SK-N-MC (cell line): ENCODE measurements around the gene MYO16.

ENCODE experiments used
- DNase-seq: peaks from one replicate; pipeline ENCODE4 v3.0.0-alpha.2; 2011; ENCODE audit warnings: low read depth, low spot score
- H3K27ac ChIP-seq: fragments of 200-600 bp; sonication (generic); 2 replicates; pipeline ENCODE4 v1.5.1; 2016; ENCODE audit warnings: mixed run types
- H3K36me3 ChIP-seq: fragments of 200-600 bp; sonication (generic); 2 replicates; pipeline ENCODE4 v1.6.1; 2017; ENCODE audit warnings: antibody characterized with exemption, low read length, mixed read lengths; ENCODE audit not compliant: insufficient read depth
- H3K4me3 ChIP-seq: fragments of 200-600 bp; sonication (generic); 2 replicates; pipeline ENCODE4 v1.5.1; 2016
- H3K9ac ChIP-seq: fragments of 200-600 bp; sonication (generic); 2 replicates; pipeline ENCODE4 v1.8.0; 2017; ENCODE audit warnings: mixed run types, mixed read lengths; ENCODE audit not compliant: insufficient read length
- H3K9me3 ChIP-seq: fragments of 200-600 bp; sonication (generic); 2 replicates; pipeline ENCODE4 v1.6.1; 2017; ENCODE audit warnings: low read depth, mild to moderate bottlenecking, antibody characterized with exemption, low read length, moderate library complexity, mixed read lengths
- EZH2 ChIP-seq: fragments of 200-600 bp; sonication (generic); IDR thresholded peaks from one replicate; pipeline ENCODE4 v1.6.1; 2017; ENCODE audit warnings: antibody characterized with exemption
- FOXP2 ChIP-seq: optimal IDR thresholded peaks from 2 replicates; pipeline ENCODE3; 2011; ENCODE audit warnings: mild to moderate bottlenecking, moderate library complexity; ENCODE audit not compliant: insufficient read depth; ENCODE audit errors: extremely low read length, control extremely low read depth
- POLR2AphosphoS5 ChIP-seq: IDR thresholded peaks from 2 replicates; pipeline ENCODE4 v1.6.1; 2012; ENCODE audit warnings: mild to moderate bottlenecking, low read depth, low read length, borderline replicate concordance

Gene MYO16

DNA sequence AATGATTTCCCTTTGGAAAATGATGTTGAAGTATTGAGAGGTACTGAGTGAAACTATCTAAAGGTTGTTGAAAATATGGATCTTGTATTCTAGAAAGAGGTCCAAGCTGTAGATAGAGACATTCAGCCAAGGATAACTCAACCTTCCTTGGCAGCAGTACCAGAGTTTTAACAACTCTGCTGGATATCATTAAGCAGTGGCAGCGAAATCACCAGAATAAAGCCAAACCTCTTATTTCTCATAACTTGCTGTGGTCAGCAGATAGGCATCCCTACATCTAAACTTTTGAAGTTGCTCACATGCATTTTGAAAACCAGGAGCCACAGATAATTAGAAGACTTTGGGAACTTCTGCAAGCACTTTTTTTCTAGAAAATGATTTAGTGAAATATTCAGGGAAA, 597.2 kb downstream of the MYO16 start:
- no peak overlapping the region for H3K27ac ChIP-seq

DNA sequence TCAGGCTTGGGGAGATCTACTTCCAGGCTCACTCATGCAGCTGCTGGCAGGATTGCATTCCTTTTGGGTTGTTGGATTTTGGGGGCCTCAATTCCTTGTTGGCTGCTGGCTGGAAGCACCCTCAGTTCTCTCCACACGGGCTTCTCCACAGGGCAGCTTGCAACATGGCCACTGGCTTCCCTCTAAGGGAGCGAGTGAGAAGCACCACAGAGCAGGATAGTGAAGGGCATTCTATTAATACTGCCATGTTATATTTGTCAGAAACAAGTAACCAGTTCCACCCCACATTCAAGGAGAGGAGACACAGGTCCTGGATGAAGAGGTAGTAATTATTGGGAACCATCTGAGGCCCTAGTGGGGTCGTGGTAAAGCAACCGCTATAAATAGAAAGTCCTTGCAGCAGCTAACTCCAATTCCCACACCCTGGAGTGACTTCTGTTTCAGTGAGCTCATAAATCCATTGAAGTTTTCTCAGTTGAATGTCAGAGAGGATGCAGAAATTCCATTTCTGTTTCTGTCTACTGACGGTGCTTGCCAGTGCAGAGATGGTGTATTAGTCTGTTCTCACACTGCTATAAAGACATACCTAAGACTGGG, 598.0 kb downstream of the MYO16 start:
- Histone ChIP-seq H3K9me3 (0 out of 2 replicates have a peak, but pooled peaks cover 9% of the 10 kb centered on the region), H3K9ac (no peak overlapping the region), H3K36me3 (no peaks in the 10 kb centered on the region), H3K27ac (no peak overlapping the region), H3K4me3 (no peak overlapping the region)
- DNase-seq = no peak
- TF ChIP-seq EZH2 (no peak), POLR2AphosphoS5 (no peak), FOXP2 (no peak)

More for the DNA sequence above, 597.2 kb downstream of the MYO16 start:
- Histone ChIP-seq H3K9me3 (0 out of 2 replicates have a peak, but pooled peaks cover 9% of the 10 kb centered on the region), H3K9ac (no peak overlapping the region), H3K4me3 (no peak overlapping the region), H3K36me3 (no peaks in the 10 kb centered on the region)
- no peak for TF ChIP-seq EZH2
- TF ChIP-seq FOXP2 = no peak
- TF ChIP-seq POLR2AphosphoS5 = no peak
- DNase-seq = no peak

DNA sequence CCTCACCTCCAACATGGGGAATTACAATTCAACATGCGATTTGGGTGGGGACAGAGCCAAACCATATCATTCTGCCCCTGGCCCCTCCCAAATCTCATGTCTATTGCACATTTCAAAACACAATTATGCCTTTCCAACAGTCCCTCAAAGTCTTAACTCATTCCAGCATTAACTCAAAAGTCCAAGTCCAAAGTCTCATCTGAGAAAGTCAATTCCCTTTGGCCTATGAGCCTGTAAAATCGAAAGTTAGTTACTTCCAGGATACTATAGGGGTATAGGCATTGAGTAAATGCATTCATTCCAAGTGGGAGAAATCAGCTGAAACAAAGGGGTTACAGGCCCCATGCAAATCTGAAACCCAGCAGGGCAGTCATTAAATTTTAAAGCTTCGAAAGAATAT, 598.8 kb downstream of the MYO16 start:
- Histone ChIP-seq H3K4me3 (no peak overlapping the region), H3K9me3 (0 out of 2 replicates have a peak, but pooled peaks cover 5% of the 10 kb centered on the region), H3K9ac (no peak overlapping the region), H3K36me3 (no peaks in the 10 kb centered on the region), H3K27ac (no peak overlapping the region)
- TF ChIP-seq EZH2 (no peak), FOXP2 (no peak), POLR2AphosphoS5 (no peak)
- no peak for DNase-seq

GRCh38 chr13:109231888-109232287, 602.5 kb downstream of the MYO16 start:
- Histone ChIP-seq H3K4me3 (no peak overlapping the region), H3K36me3 (no peaks in the 10 kb centered on the region), H3K9me3 (no peaks in the 10 kb centered on the region), H3K9ac (no peak overlapping the region), H3K27ac (no peak overlapping the region)
- no peak for TF ChIP-seq EZH2
- no peak for TF ChIP-seq POLR2AphosphoS5
- TF ChIP-seq FOXP2 = no peak
- DNase-seq = no peak

- no peak overlapping the region for H3K27ac ChIP-seq
- H3K36me3 ChIP-seq = no peaks in the 10 kb centered on the region
- TF ChIP-seq FOXP2 = no peak
- TF ChIP-seq EZH2 = no peak
- TF ChIP-seq POLR2AphosphoS5 = no peak
- no peak overlapping the region for H3K9ac ChIP-seq
- no peaks in the 10 kb centered on the region for H3K9me3 ChIP-seq
- no peak overlapping the region for H3K4me3 ChIP-seq
- no peak for DNase-seq
These were observed 603.9 kb downstream of the MYO16 start for GRCh38 chr13:109233293-109233692.

DNA sequence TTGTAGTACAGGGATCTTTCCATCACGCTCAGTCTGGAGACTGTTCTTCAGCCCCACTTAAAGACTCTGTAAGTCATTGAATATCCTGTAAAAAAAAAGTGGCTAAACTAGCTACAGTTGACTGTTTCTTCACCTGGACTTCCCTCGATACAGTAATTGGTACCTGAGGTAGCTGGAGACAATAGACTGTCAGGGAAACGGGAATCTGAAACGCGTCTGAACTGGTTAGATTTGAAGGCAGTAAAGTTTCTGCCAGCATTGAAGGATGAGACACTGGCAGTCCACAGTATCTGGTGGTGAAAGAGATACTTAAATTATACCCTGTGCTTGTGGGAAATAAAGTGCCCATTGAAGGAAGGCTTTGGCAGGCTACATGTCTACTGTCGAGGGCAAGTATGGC, 606.5 kb downstream of the MYO16 start:
- H3K9ac ChIP-seq = no peak overlapping the region
- no peaks in the 10 kb centered on the region for H3K36me3 ChIP-seq
- no peak for DNase-seq
- no peak overlapping the region for H3K4me3 ChIP-seq
- no peak overlapping the region for H3K27ac ChIP-seq
- TF ChIP-seq FOXP2 = no peak
- TF ChIP-seq POLR2AphosphoS5 = no peak
- TF ChIP-seq EZH2 = no peak
- H3K9me3 ChIP-seq = no peaks in the 10 kb centered on the region

DNA sequence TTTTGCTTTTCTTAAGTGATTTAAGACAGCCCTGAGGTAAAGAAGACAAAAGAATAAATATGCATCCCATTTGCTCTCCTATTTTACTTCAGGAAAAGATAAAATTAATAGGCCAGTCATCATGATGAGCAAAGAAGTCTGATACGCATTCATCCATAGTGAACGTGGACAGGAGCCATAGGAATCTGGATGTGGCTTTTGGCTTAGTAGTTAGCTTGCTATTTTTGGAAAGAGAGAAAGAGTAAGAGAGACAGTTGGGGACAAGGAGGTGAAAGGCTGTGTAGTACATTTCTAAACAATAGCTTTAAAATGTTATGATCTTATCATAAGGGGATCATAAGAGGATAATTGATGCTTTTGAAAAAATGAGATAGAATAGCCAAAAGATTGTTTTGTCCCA, 611.7 kb downstream of the MYO16 start:
- no peaks in the 10 kb centered on the region for H3K36me3 ChIP-seq
- H3K27ac ChIP-seq = no peak overlapping the region
- H3K9me3 ChIP-seq = no peaks in the 10 kb centered on the region
- TF ChIP-seq FOXP2 (no peak), POLR2AphosphoS5 (no peak), EZH2 (no peak)
- H3K9ac ChIP-seq = no peak overlapping the region
- DNase-seq = no peak
- H3K4me3 ChIP-seq = no peak overlapping the region

DNA sequence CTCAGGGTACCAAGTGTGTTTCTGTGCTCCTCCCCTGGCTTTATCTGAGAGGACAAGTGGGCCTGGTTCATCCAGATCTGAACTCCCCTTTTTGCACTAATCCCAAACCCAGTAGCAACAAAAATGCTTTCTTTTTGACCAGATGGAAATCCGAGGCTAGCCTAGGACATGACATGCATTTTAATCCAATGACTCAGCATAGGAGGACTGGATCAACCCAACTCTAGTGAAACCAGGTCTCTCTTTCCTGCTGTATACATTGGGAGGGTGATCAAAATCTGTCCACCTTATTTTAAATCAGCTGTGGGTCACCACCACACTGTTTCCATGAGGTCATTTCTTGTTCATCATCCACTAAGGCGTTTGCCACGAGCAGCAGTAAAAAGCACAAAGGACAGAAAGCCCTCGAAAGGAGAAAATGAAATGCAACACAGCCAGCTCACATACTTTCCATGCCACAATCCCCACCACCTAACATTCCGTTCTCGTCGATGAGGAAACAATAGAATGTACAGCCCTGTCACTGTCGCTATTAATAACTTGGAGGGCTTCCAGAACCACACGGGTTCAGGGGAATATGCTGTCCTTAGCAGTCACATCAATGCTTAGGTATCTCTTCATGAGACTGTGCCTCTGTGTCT, 614.0 kb downstream of the MYO16 start:
- no peak for DNase-seq

GRCh38 chr13:109244566-109244965, 615.2 kb downstream of the MYO16 start:
- no peak overlapping the region for H3K9ac ChIP-seq
- no peak for DNase-seq
- no peak overlapping the region for H3K4me3 ChIP-seq
- no peaks in the 10 kb centered on the region for H3K36me3 ChIP-seq
- peaks cover 3% of the 10 kb centered on the region; the same call in 1 of the 2 replicates for H3K9me3 ChIP-seq
- TF ChIP-seq FOXP2 (no peak), POLR2AphosphoS5 (no peak), EZH2 (no peak)
- no peak overlapping the region for H3K27ac ChIP-seq

More for the DNA sequence above, 614.0 kb downstream of the MYO16 start:
- TF ChIP-seq EZH2 (no peak), POLR2AphosphoS5 (no peak), FOXP2 (no peak)
- Histone ChIP-seq H3K27ac (no peak overlapping the region), H3K9me3 (no peaks in the 10 kb centered on the region; the same call in 1 of the 2 replicates), H3K9ac (no peak overlapping the region), H3K36me3 (no peaks in the 10 kb centered on the region), H3K4me3 (0 out of 2 replicates have a peak overlapping the region, but pooled peaks have one; percentile 20)
